ENCODE data around the gene LKAAEAR1. TPM values are rescaled to one million over a fixed set of nuclear protein-coding genes. Genes with fewer than 3 reads are reported as not detected.

The LKAAEAR1 gene
- total RNA-seq, 1 donor from 2014 or later, result not detected

- no peak for DNase-seq
These were observed 18.9 kb downstream of the LKAAEAR1 start for GRCh38 chr20:64065062-64065973.

- no peak for DNase-seq
These were observed 20.0 kb downstream of the LKAAEAR1 start for GRCh38 chr20:64064145-64064698.

GRCh38 chr20:64063389-64064144 lies 20.6 kb downstream of the LKAAEAR1 start:
- DNase-seq, result no peak

GRCh38 chr20:64062596-64063388 lies 21.4 kb downstream of the LKAAEAR1 start, which contains the start of gene TCEA2:
TCEA2 (plus strand) TSS chr20:64063198; CDS start chr20:64063313, 115 bp downstream.
- DNase-seq, result peak; percentile 98

GRCh38 chr20:64062276-64062595 lies 22.0 kb downstream of the LKAAEAR1 start:
- DNase-seq, result no peak

GRCh38 chr20:64058536-64058935 lies 25.7 kb downstream of the LKAAEAR1 start:
- DNase-seq, result no peak

- peak; percentile 79 for DNase-seq
These were observed 26.3 kb downstream of the LKAAEAR1 start for GRCh38 chr20:64057628-64058498.

- DNase-seq, result no peak
These were observed 27.1 kb downstream of the LKAAEAR1 start for GRCh38 chr20:64056889-64057627.

- no peak for DNase-seq
These were observed 27.6 kb downstream of the LKAAEAR1 start for GRCh38 chr20:64056639-64056888.

GRCh38 chr20:64055893-64056638 lies 28.1 kb downstream of the LKAAEAR1 start:
- DNase-seq, result no peak

GRCh38 chr20:64055396-64055892 lies 28.8 kb downstream of the LKAAEAR1 start:
- DNase-seq, result no peak

- DNase-seq, result peak; percentile 74
These were observed 30.1 kb downstream of the LKAAEAR1 start for GRCh38 chr20:64053841-64054661.

- no peak for DNase-seq
These were observed 31.0 kb downstream of the LKAAEAR1 start for GRCh38 chr20:64052987-64053840.

GRCh38 chr20:64052326-64052722 lies 31.9 kb downstream of the LKAAEAR1 start:
- no peak for DNase-seq

- DNase-seq, result no peak
These were observed 32.5 kb downstream of the LKAAEAR1 start for GRCh38 chr20:64051561-64052325.

- no peak for DNase-seq
These were observed 33.2 kb downstream of the LKAAEAR1 start for GRCh38 chr20:64051033-64051452.

Measured in tongue (tissue), 2 donors.